ENCODE results near the gene POLR3G.

The POLR3G gene

GRCh38 chr5:90561766-90562165 lies 87.1 kb downstream of the POLR3G start:
- Histone ChIP-seq H3K27me3 (ENCODE audit: low read depth, low read length) (no peaks in the 10 kb centered on the region), H3K79me2 (ENCODE audit: low read length) (no peaks in the 10 kb centered on the region), H4K20me1 (ENCODE audit: insufficient read depth, low read length) (no peaks in the 10 kb centered on the region), H3K9ac (ENCODE audit: low read length) (no peak overlapping the region), H3K27ac (ENCODE audit: low read length) (no peak overlapping the region), H3K9me3 (ENCODE audit: insufficient read depth, low read length) (no peaks in the 10 kb centered on the region), H3K36me3 (replicated peaks; ENCODE audit: low read depth, low read length) (no peaks in the 10 kb centered on the region), H3K4me3 (ENCODE audit: low read length) (no peak overlapping the region), H3K4me1 (ENCODE audit: low read length) (no peaks in the 10 kb centered on the region), H3K4me2 (ENCODE audit: low read length) (no peak overlapping the region), H2AFZ (ENCODE audit: low read depth, low read length) (no peak overlapping the region)
- TF ChIP-seq EZH2phosphoT487 (IDR thresholded peaks at IDR 0.05; ENCODE audit: low read depth) (no peak), CTCF (IDR thresholded peaks at IDR 0.05; ENCODE audit: low read depth, low read length) (no peak)

- H3K4me1 ChIP-seq (ENCODE audit: low read length), result no peaks in the 10 kb centered on the region
- no peak overlapping the region for H3K9ac ChIP-seq (ENCODE audit: low read length)
- no peaks in the 10 kb centered on the region for H3K79me2 ChIP-seq (ENCODE audit: low read length)
- H3K9me3 ChIP-seq (ENCODE audit: insufficient read depth, low read length), result no peaks in the 10 kb centered on the region
- H3K27me3 ChIP-seq (ENCODE audit: low read depth, low read length), result no peaks in the 10 kb centered on the region
- no peak overlapping the region for H3K4me2 ChIP-seq (ENCODE audit: low read length)
- H3K27ac ChIP-seq (ENCODE audit: low read length), result no peak overlapping the region
- H2AFZ ChIP-seq (ENCODE audit: low read depth, low read length), result no peak overlapping the region
- no peak overlapping the region for H3K4me3 ChIP-seq (ENCODE audit: low read length)
- TF ChIP-seq EZH2phosphoT487 (IDR thresholded peaks at IDR 0.05; ENCODE audit: low read depth) (no peak), CTCF (IDR thresholded peaks at IDR 0.05; ENCODE audit: low read depth, low read length) (no peak)
- no peaks in the 10 kb centered on the region for H4K20me1 ChIP-seq (ENCODE audit: insufficient read depth, low read length)
- H3K36me3 ChIP-seq (replicated peaks; ENCODE audit: low read depth, low read length), result no peaks in the 10 kb centered on the region
Measured at GRCh38 chr5:90562341-90562740, 87.7 kb downstream of the POLR3G start.

- H2AFZ ChIP-seq (ENCODE audit: low read depth, low read length), result no peak overlapping the region
- no peaks in the 10 kb centered on the region for H3K4me1 ChIP-seq (ENCODE audit: low read length)
- no peaks in the 10 kb centered on the region for H3K27me3 ChIP-seq (ENCODE audit: low read depth, low read length)
- H3K9me3 ChIP-seq (ENCODE audit: insufficient read depth, low read length), result no peaks in the 10 kb centered on the region
- H3K4me2 ChIP-seq (ENCODE audit: low read length), result no peak overlapping the region
- H3K9ac ChIP-seq (ENCODE audit: low read length), result no peak overlapping the region
- no peaks in the 10 kb centered on the region for H4K20me1 ChIP-seq (ENCODE audit: insufficient read depth, low read length)
- H3K27ac ChIP-seq (ENCODE audit: low read length), result no peak overlapping the region
- no peak overlapping the region for H3K4me3 ChIP-seq (ENCODE audit: low read length)
- no peaks in the 10 kb centered on the region for H3K36me3 ChIP-seq (replicated peaks; ENCODE audit: low read depth, low read length)
- no peaks in the 10 kb centered on the region for H3K79me2 ChIP-seq (ENCODE audit: low read length)
- TF ChIP-seq CTCF (IDR thresholded peaks at IDR 0.05; ENCODE audit: low read depth, low read length), result no peak
Measured at GRCh38 chr5:90563108-90563507, 88.4 kb downstream of the POLR3G start.
